HEK293T (cell line): Measurements from ENCODE around the gene LIMD2.

Source experiments
- CTCF ChIA-PET: fragments of 350-600 bp; formaldehyde crosslinking; extraction: SDS; loops from one replicate; lab custom pipeline; 2021; ENCODE audit warnings: antibody characterized with exemption, inconsistent platforms; lab: Yijun Ruan, JAX
- POLR2A ChIA-PET: fragments of 350-600 bp; formaldehyde crosslinking; extraction: SDS; loops from one replicate; lab custom pipeline; 2020; ENCODE audit warnings: antibody characterized with exemption, inconsistent platforms; lab: Yijun Ruan, JAX
- DNase-seq: peaks from one replicate; pipeline ENCODE4 v3.0.0; 2012; ENCODE audit warnings: mixed read lengths; ENCODE audit errors: extremely low spot score
- ARNT ChIP-seq: fragments of 450-650 bp; IDR thresholded peaks from 2 replicates; pipeline ENCODE4 v1.6.1; 2017; ENCODE audit warnings: mild to moderate bottlenecking
- BHLHE40 ChIP-seq: fragments of 450-650 bp; IDR thresholded peaks from 2 replicates; pipeline ENCODE4 v1.6.1; 2016; ENCODE audit warnings: mild to moderate bottlenecking, moderate library complexity, borderline replicate concordance
- CTBP1 ChIP-seq: fragments of 450-650 bp; IDR thresholded peaks from 2 replicates; pipeline ENCODE4 v1.6.1; 2016; ENCODE audit warnings: borderline replicate concordance
- ELF4 ChIP-seq: fragments of 450-650 bp; IDR thresholded peaks from 2 replicates; pipeline ENCODE4 v1.6.1; 2017; ENCODE audit warnings: antibody characterized with exemption
- FOXA1 ChIP-seq: fragments of 450-650 bp; IDR thresholded peaks from 2 replicates; pipeline ENCODE4 v1.6.1; 2016; ENCODE audit warnings: mild to moderate bottlenecking
- FOXK2 ChIP-seq: fragments of 450-650 bp; IDR thresholded peaks from 2 replicates; pipeline ENCODE4 v1.6.1; 2016; ENCODE audit warnings: mild to moderate bottlenecking
- FOXM1 ChIP-seq: fragments of 450-650 bp; IDR thresholded peaks from 2 replicates; pipeline ENCODE4 v1.6.1; 2017; ENCODE audit warnings: mild to moderate bottlenecking, borderline replicate concordance
- HDGF ChIP-seq: fragments of 450-650 bp; IDR thresholded peaks from 2 replicates; pipeline ENCODE4 v1.6.1; 2017; ENCODE audit warnings: antibody characterized with exemption, borderline replicate concordance
- L3MBTL2 ChIP-seq: fragments of 450-650 bp; conservative IDR thresholded peaks from 2 replicates; pipeline ENCODE4 v1.6.1; 2016; ENCODE audit warnings: mild to moderate bottlenecking
- LEF1 ChIP-seq: fragments of 450-650 bp; IDR thresholded peaks from 2 replicates; pipeline ENCODE4 v1.6.1; 2017; ENCODE audit warnings: mild to moderate bottlenecking, borderline replicate concordance
- NFRKB ChIP-seq: fragments of 450-650 bp; IDR thresholded peaks from 2 replicates; pipeline ENCODE4 v1.6.1; 2016; ENCODE audit warnings: mild to moderate bottlenecking, moderate library complexity
- SP1 ChIP-seq: fragments of 450-650 bp; IDR thresholded peaks from 2 replicates; pipeline ENCODE4 v1.6.1; 2017
- SUZ12 ChIP-seq: fragments of 450-650 bp; IDR thresholded peaks from 2 replicates; pipeline ENCODE4 v1.6.1; 2016; ENCODE audit warnings: mild to moderate bottlenecking
- TARDBP ChIP-seq: fragments of 450-650 bp; IDR thresholded peaks from 2 replicates; pipeline ENCODE4 v1.6.1; 2016
- ZNF384 ChIP-seq: fragments of 450-650 bp; IDR thresholded peaks from 2 replicates; pipeline ENCODE4 v1.6.1; 2016
- TF ChIP-seq, protein P1 (sequence below): fragments of 450-650 bp; IDR thresholded peaks from 2 replicates; pipeline ENCODE4 v1.6.1; 2016

The LIMD2 gene

GRCh38 chr17:63649813-63650212 lies 50.1 kb downstream of the LIMD2 start:
- DNase-seq = no peak
- POLR2A ChIA-PET = no interaction called here
- no peak for TF ChIP-seq SP1
- TF ChIP-seq CTBP1 = no peak
- TF ChIP-seq ARNT = no peak
- TF ChIP-seq L3MBTL2 = no peak
- TF ChIP-seq ELF4 = no peak
- no peak for TF ChIP-seq SUZ12
- TF ChIP-seq BHLHE40 = no peak
- TF ChIP-seq FOXA1 = no peak
- no peak for TF ChIP-seq TARDBP
- TF ChIP-seq, protein P1, sequence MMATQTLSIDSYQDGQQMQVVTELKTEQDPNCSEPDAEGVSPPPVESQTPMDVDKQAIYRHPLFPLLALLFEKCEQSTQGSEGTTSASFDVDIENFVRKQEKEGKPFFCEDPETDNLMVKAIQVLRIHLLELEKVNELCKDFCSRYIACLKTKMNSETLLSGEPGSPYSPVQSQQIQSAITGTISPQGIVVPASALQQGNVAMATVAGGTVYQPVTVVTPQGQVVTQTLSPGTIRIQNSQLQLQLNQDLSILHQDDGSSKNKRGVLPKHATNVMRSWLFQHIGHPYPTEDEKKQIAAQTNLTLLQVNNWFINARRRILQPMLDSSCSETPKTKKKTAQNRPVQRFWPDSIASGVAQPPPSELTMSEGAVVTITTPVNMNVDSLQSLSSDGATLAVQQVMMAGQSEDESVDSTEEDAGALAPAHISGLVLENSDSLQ = no peak
- no peak for TF ChIP-seq ZNF384
- no peak for TF ChIP-seq LEF1
- TF ChIP-seq FOXM1 = no peak
- no peak for TF ChIP-seq NFRKB
- CTCF ChIA-PET = no interaction called here

DNA sequence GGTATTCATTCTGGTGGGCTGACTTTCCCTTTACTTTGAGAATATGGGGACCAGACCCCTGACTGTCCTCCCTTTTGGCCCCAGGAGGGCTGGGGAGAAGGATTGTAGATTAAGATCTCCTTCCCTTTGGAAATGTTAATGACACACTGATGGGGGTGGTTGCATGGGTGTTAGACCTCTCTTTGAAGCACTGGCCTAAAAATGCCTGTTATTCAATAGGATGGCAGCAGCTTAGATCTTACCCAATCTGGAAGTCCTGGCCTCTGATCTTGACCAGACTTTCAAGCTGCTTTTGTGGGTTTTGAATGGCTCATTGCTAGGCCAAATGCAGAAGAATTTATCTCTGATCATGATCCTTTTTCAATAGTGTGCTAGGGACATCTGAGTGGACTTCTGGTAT lies 52.0 kb downstream of the LIMD2 start:
- DNase-seq = no peak
- TF ChIP-seq FOXA1 (no peak), ARNT (no peak), CTBP1 (no peak), TARDBP (no peak), ELF4 (no peak), SUZ12 (no peak), NFRKB (no peak), L3MBTL2 (no peak), HDGF (no peak), SP1 (no peak), ZNF384 (no peak), FOXK2 (no peak)
- ChIA-PET CTCF (no interaction called here), POLR2A (no interaction called here)

- TF ChIP-seq ELF4 = no peak
- TF ChIP-seq ZNF384 = no peak
- no peak for TF ChIP-seq CTBP1
- no peak for TF ChIP-seq HDGF
- TF ChIP-seq FOXK2 = no peak
- no peak for TF ChIP-seq L3MBTL2
- TF ChIP-seq, protein P1 = no peak
- TF ChIP-seq ARNT = no peak
- TF ChIP-seq FOXM1 = no peak
- no peak for TF ChIP-seq SP1
- no peak for TF ChIP-seq LEF1
- no peak for TF ChIP-seq BHLHE40
- TF ChIP-seq SUZ12 = no peak
- no peak for TF ChIP-seq FOXA1
- POLR2A ChIA-PET = no interaction called here
- no peak for DNase-seq
- CTCF ChIA-PET = no interaction called here
Observed at GRCh38 chr17:63647065-63647725, 52.7 kb downstream of the LIMD2 start.

- CTCF ChIA-PET = no interaction called here
- DNase-seq = no peak
- TF ChIP-seq LEF1 = no peak
- TF ChIP-seq SUZ12 = no peak
- TF ChIP-seq FOXA1 = no peak
- TF ChIP-seq ARNT = no peak
- no peak for TF ChIP-seq HDGF
- no peak for TF ChIP-seq FOXM1
- TF ChIP-seq, protein P1 = no peak
- no peak for TF ChIP-seq SP1
- POLR2A ChIA-PET = no interaction called here
Observed at GRCh38 chr17:63646488-63646806, 53.5 kb downstream of the LIMD2 start.
